CD1c-positive myeloid dendritic cell (primary cell): ENCODE results near the gene AKIRIN2.

ENCODE experiments used
- DNase-seq: peaks from one replicate; pipeline ENCODE4 v3.0.0-alpha.2; 2016; ENCODE audit errors: extremely low spot score

Gene AKIRIN2

GRCh38 chr6:87701676-87702588 lies at the start of gene AKIRIN2:
Gene AKIRIN2 (minus strand): TSS chr6:87702233. CDS start chr6:87701684, 549 bp downstream.
- peak; percentile 100 for DNase-seq

- DNase-seq, result peak; percentile 66
Measured at GRCh38 chr6:87747646-87748045, 45.6 kb upstream of the AKIRIN2 start.

GRCh38 chr6:87745966-87746721 lies 44.1 kb upstream of the AKIRIN2 start:
- no peak for DNase-seq

GRCh38 chr6:87743454-87743853 lies 41.4 kb upstream of the AKIRIN2 start:
- DNase-seq, result no peak

GRCh38 chr6:87742106-87742505 lies 40.1 kb upstream of the AKIRIN2 start:
- DNase-seq, result peak; percentile 68

GRCh38 chr6:87741001-87741650 lies 39.1 kb upstream of the AKIRIN2 start:
- DNase-seq, result no peak

- DNase-seq, result no peak
Measured at GRCh38 chr6:87738744-87739143, 36.7 kb upstream of the AKIRIN2 start.

GRCh38 chr6:87738000-87738399 lies 36.0 kb upstream of the AKIRIN2 start:
- no peak for DNase-seq

- no peak for DNase-seq
Measured at GRCh38 chr6:87736809-87737540, 34.9 kb upstream of the AKIRIN2 start.

- peak; percentile 95 for DNase-seq
Measured at GRCh38 chr6:87731818-87732661, 30.0 kb upstream of the AKIRIN2 start.

- no peak for DNase-seq
Measured at GRCh38 chr6:87731080-87731479, 29.0 kb upstream of the AKIRIN2 start.

- peak; percentile 61 for DNase-seq
Measured at GRCh38 chr6:87729965-87730719, 28.1 kb upstream of the AKIRIN2 start.

- peak; percentile 55 for DNase-seq
Measured at GRCh38 chr6:87728706-87729105, 26.7 kb upstream of the AKIRIN2 start.

GRCh38 chr6:87724983-87725811 lies 23.2 kb upstream of the AKIRIN2 start:
- peak; percentile 40 for DNase-seq

GRCh38 chr6:87723170-87724078 lies 21.4 kb upstream of the AKIRIN2 start:
- peak; percentile 69 for DNase-seq

GRCh38 chr6:87722540-87723169 lies 20.6 kb upstream of the AKIRIN2 start:
- DNase-seq, result no peak

- DNase-seq, result no peak
Measured at GRCh38 chr6:87721311-87721710, 19.3 kb upstream of the AKIRIN2 start.
